ENCODE data around the gene MBP.

GRCh38 chr18:77108821-77109647 is 23.5 kb downstream of the MBP start:
- TF ChIP-seq CTCF (IDR thresholded peaks at IDR 0.05) (no peak), POLR2A (IDR thresholded peaks at IDR 0.05) (no peak)

All from thyroid gland (tissue), 4 donors.